ENCODE data around the gene HFM1.
"Not testable (repeated sequence)": the region's sequence is repeated elsewhere in the genome, so short reads cannot be mapped to it uniquely, and the experiment has no call there.

GRCh38 chr1:91288843-91289553, 115.6 kb downstream of the HFM1 start:
- not testable (repeated sequence) for TF ChIP-seq CTCF (IDR thresholded peaks at IDR 0.05); POLR2AphosphoS5 (IDR thresholded peaks at IDR 0.05; ENCODE audit: low read depth, low read length); REST (IDR thresholded peaks at IDR 0.05; ENCODE audit: insufficient read depth in 1 of 2, low read depth in 2 of 2, low read length in 1 of 2); TCF7L2 (IDR thresholded peaks at IDR 0.05; ENCODE audit: low read depth, low read length)
